ENCODE data around the gene AQP2.
"Not testable (repeated sequence)": the region's sequence is repeated elsewhere in the genome, so short reads cannot be mapped to it uniquely, and the experiment has no call there.

The AQP2 gene

GRCh38 chr12:49969651-49970429 is 19.3 kb downstream of the AQP2 start:
- DNase-seq (ENCODE audit: low spot score) = no peak

- no peak for DNase-seq (ENCODE audit: low spot score)
These were observed 20.1 kb downstream of the AQP2 start for GRCh38 chr12:49970658-49971057.

- DNase-seq (ENCODE audit: low spot score) = no peak
These were observed 20.6 kb downstream of the AQP2 start for GRCh38 chr12:49971141-49971540.

GRCh38 chr12:49972129-49972528 is 21.6 kb downstream of the AQP2 start:
- DNase-seq (ENCODE audit: low spot score) = no peak

GRCh38 chr12:49972641-49973360 is 22.3 kb downstream of the AQP2 start, which contains the start of gene AQP6:
Gene AQP6, plus strand, starts transcription at chr12:49972947. Its CDS starts 227 bp downstream, at chr12:49973174.
- DNase-seq (ENCODE audit: low spot score) = no peak

- DNase-seq (ENCODE audit: low spot score) = no peak
These were observed 22.9 kb downstream of the AQP2 start for GRCh38 chr12:49973361-49973830.

- peak; percentile 60 for DNase-seq (ENCODE audit: low spot score)
These were observed 23.7 kb downstream of the AQP2 start for GRCh38 chr12:49974231-49974675.

- DNase-seq (ENCODE audit: low spot score) = no peak
These were observed 24.3 kb downstream of the AQP2 start for GRCh38 chr12:49974677-49975317.

GRCh38 chr12:49975318-49975761 is 24.8 kb downstream of the AQP2 start:
- no peak for DNase-seq (ENCODE audit: low spot score)

- DNase-seq (ENCODE audit: low spot score) = no peak
These were observed 26.0 kb downstream of the AQP2 start for GRCh38 chr12:49976557-49976956.

- DNase-seq (ENCODE audit: low spot score) = no peak
These were observed 27.6 kb downstream of the AQP2 start for GRCh38 chr12:49978125-49978524.

- DNase-seq (ENCODE audit: low spot score) = no peak
These were observed 28.6 kb downstream of the AQP2 start for GRCh38 chr12:49979016-49979586.

- DNase-seq (ENCODE audit: low spot score) = no peak
These were observed 29.3 kb downstream of the AQP2 start for GRCh38 chr12:49979791-49980190.

GRCh38 chr12:49980501-49981349 is 30.2 kb downstream of the AQP2 start:
- DNase-seq (ENCODE audit: low spot score) = no peak

- no peak for DNase-seq (ENCODE audit: low spot score)
These were observed 31.9 kb downstream of the AQP2 start for GRCh38 chr12:49982246-49983087.

GRCh38 chr12:49983892-49984291 is 33.4 kb downstream of the AQP2 start:
- DNase-seq (ENCODE audit: low spot score) = peak; percentile 79

- no peak for DNase-seq (ENCODE audit: low spot score)
These were observed 34.2 kb downstream of the AQP2 start for GRCh38 chr12:49984476-49985359.

- no peak for DNase-seq (ENCODE audit: low spot score)
These were observed 35.4 kb downstream of the AQP2 start for GRCh38 chr12:49985981-49986380.

GRCh38 chr12:49986476-49986875 is 35.9 kb downstream of the AQP2 start:
- not testable (repeated sequence) for DNase-seq (ENCODE audit: low spot score)
